ENCODE measurements around the gene LRCH1.

- TF ChIP-seq MYC (IDR thresholded peaks at IDR 0.05; ENCODE audit: insufficient read depth, insufficient read length, insufficient replicate concordance, low read length, severe bottlenecking), result no peak
- no peak for TF ChIP-seq SREBF2 (IDR thresholded peaks at IDR 0.05; ENCODE audit: low read length)
- TF ChIP-seq USF2 (IDR thresholded peaks at IDR 0.05; ENCODE audit: borderline replicate concordance, low read depth, low read length), result no peak
- no peak for TF ChIP-seq TAF1 (IDR thresholded peaks at IDR 0.05; ENCODE audit: borderline replicate concordance, low read depth, low read length)
- no peak for TF ChIP-seq MAX (IDR thresholded peaks at IDR 0.05; ENCODE audit: low read depth, low read length)
- TF ChIP-seq CBX3 (IDR thresholded peaks at IDR 0.05; ENCODE audit: borderline replicate concordance, low read depth), result no peak
- no peak for TF ChIP-seq YY1 (IDR thresholded peaks at IDR 0.05; ENCODE audit: low read depth, low read length)
Measured at GRCh38 chr13:46546084-46546768, 6.7 kb upstream of the LRCH1 start.

All from GM12878 (cell line).